ENCODE results near the gene AMPD3. TPM values are rescaled to one million over a fixed set of nuclear protein-coding genes. Genes with fewer than 3 reads are reported as not detected.
A peak's percentile ranks its signal among the peaks of the same experiment; 100 is the strongest.

Gene AMPD3
- polyA plus RNA-seq (ENCODE audit: insufficient read length in 3 of 3) = 1 to 10 TPM; 5.6 to 8.1 (median 6.4) TPM
- long read RNA-seq, donor 1, partial matches to known transcripts = 0 of 2 reads
- long read RNA-seq, donor 1, other reads (novel, unspliced or antisense) = 0 of 2 reads
- long read RNA-seq, donor 2, partial matches to known transcripts = 0 of 1 reads
- long read RNA-seq, donor 2, other reads (novel, unspliced or antisense) = 0 of 1 reads
- long read RNA-seq, donor 3 = 0 reads
- long read RNA-seq, donor 4, partial matches to known transcripts = 0 of 2 reads
- long read RNA-seq, donor 4, other reads (novel, unspliced or antisense) = 0 of 2 reads
- long read RNA-seq, donor 5 = 0 reads
- long read RNA-seq, donor 6, partial matches to known transcripts = 31 of 31 reads
- long read RNA-seq, donor 6, other reads (novel, unspliced or antisense) = 0 of 31 reads
- long read RNA-seq, donor 7, partial matches to known transcripts = 0 of 18 reads
- long read RNA-seq, donor 7, other reads (novel, unspliced or antisense) = 16 of 18 reads
- long read RNA-seq, donor 8 = 0 reads
- long read RNA-seq, donor 9 = 0 reads
- long read RNA-seq, donor 10 = 0 reads
- long read RNA-seq, donor 11, partial matches to known transcripts = 0 of 1 reads
- long read RNA-seq, donor 11, other reads (novel, unspliced or antisense) = 0 of 1 reads
- long read RNA-seq, donor 12 = 0 reads
- long read RNA-seq, donor 13 = 0 reads
- long read RNA-seq, donor 14 = 0 reads
- long read RNA-seq, donor 15 = 0 reads
- long read RNA-seq, donor 16, partial matches to known transcripts = 0 of 22 reads
- long read RNA-seq, donor 16, other reads (novel, unspliced or antisense) = 22 of 22 reads

- DNase-seq = peak; percentile 36
These were observed at the start of gene AMPD3 for GRCh38 chr11:10454878-10455631. Gene AMPD3, plus strand, starts transcription at chr11:10455264. Its CDS starts 6,256 bp downstream, at chr11:10461520.

GRCh38 chr11:10405865-10406592 lies 49.0 kb upstream of the AMPD3 start:
- DNase-seq = peak; percentile 80

GRCh38 chr11:10407055-10407454 lies 48.0 kb upstream of the AMPD3 start:
- no peak for DNase-seq

- no peak for DNase-seq
These were observed 47.0 kb upstream of the AMPD3 start for GRCh38 chr11:10407749-10408685.

- no peak for DNase-seq
These were observed 45.8 kb upstream of the AMPD3 start for GRCh38 chr11:10409207-10409661.

- no peak for DNase-seq
These were observed 44.8 kb upstream of the AMPD3 start for GRCh38 chr11:10410106-10410843.

GRCh38 chr11:10410844-10411200 lies 44.2 kb upstream of the AMPD3 start:
- DNase-seq = no peak

GRCh38 chr11:10412266-10412665 lies 42.8 kb upstream of the AMPD3 start:
- no peak for DNase-seq

GRCh38 chr11:10413268-10413667 lies 41.8 kb upstream of the AMPD3 start:
- no peak for DNase-seq

- DNase-seq = peak; percentile 23
These were observed 40.9 kb upstream of the AMPD3 start for GRCh38 chr11:10414181-10414580.

GRCh38 chr11:10414659-10415058 lies 40.4 kb upstream of the AMPD3 start:
- DNase-seq = no peak

- no peak for DNase-seq
These were observed 39.2 kb upstream of the AMPD3 start for GRCh38 chr11:10415817-10416392.

GRCh38 chr11:10418259-10418949 lies 36.7 kb upstream of the AMPD3 start:
- no peak for DNase-seq

GRCh38 chr11:10418950-10419310 lies 36.1 kb upstream of the AMPD3 start:
- no peak for DNase-seq

GRCh38 chr11:10426475-10426874 lies 28.6 kb upstream of the AMPD3 start:
- no peak for DNase-seq

GRCh38 chr11:10428453-10428852 lies 26.6 kb upstream of the AMPD3 start:
- DNase-seq = no peak

- DNase-seq = no peak
These were observed 25.5 kb upstream of the AMPD3 start for GRCh38 chr11:10429526-10429925.

- DNase-seq = no peak
These were observed 22.6 kb upstream of the AMPD3 start for GRCh38 chr11:10432493-10432892.

GRCh38 chr11:10432971-10433370 lies 22.1 kb upstream of the AMPD3 start:
- DNase-seq = no peak
